WTC11 (cell line): ENCODE results near the gene GOLGB1. TPM values are rescaled to one million over a fixed set of nuclear protein-coding genes. Genes with fewer than 3 reads are reported as not detected.

Source experiments
- ATAC-seq: fragments of 200-7000 bp; cut with Tn5 transposase; 2 replicates; pipeline ENCODE4 v1.10.0; 2021; ENCODE audit warnings: mild to moderate bottlenecking, moderate library complexity
- CTCF ChIA-PET: fragments of 300-600 bp; sonication (Branson Sonifier 250); formaldehyde crosslinking; loops from one replicate; lab custom pipeline; 2021; ENCODE audit warnings: antibody characterized with exemption; lab: Charles Lee
- POLR2A ChIA-PET: fragments of 350-600 bp; sonication (Branson Sonifier 250); formaldehyde crosslinking; loops from one replicate; lab custom pipeline; 2021; ENCODE audit warnings: antibody characterized with exemption; lab: Charles Lee
- DNase-seq: peaks from one replicate; pipeline ENCODE4 v3.0.0; 2021; ENCODE audit warnings: low spot score
- H3K27ac Mint-ChIP-seq: 2 replicates; pipeline ENCODE4 v1.8.0; 2021; ENCODE audit warnings: mixed read lengths
- H3K27me3 Mint-ChIP-seq: 2 replicates; pipeline ENCODE4 v1.8.0; 2021; ENCODE audit warnings: low read depth, mild to moderate bottlenecking, moderate library complexity, mixed read lengths
- H3K36me3 Mint-ChIP-seq: 2 replicates; pipeline ENCODE4 v1.8.0; 2021; ENCODE audit warnings: mixed read lengths
- H3K4me1 Mint-ChIP-seq: 2 replicates; pipeline ENCODE4 v1.8.0; 2022; ENCODE audit warnings: mixed read lengths
- H3K4me3 Mint-ChIP-seq: 2 replicates; pipeline ENCODE4 v1.8.0; 2021; ENCODE audit warnings: mild to moderate bottlenecking, moderate library complexity, mixed read lengths
- H3K9me3 Mint-ChIP-seq: 2 replicates; pipeline ENCODE4 v1.8.0; 2021; ENCODE audit warnings: mixed read lengths
- AR ChIP-seq: fragments of 250-450 bp; sonication (Bioruptor Pico); IDR thresholded peaks from 2 replicates; pipeline ENCODE4 v1.9.0; 2021; ENCODE audit warnings: mild to moderate bottlenecking
- CDX4 ChIP-seq: fragments of 250-450 bp; sonication (Bioruptor Pico); IDR thresholded peaks from 2 replicates; pipeline ENCODE4 v1.9.0; 2021; ENCODE audit warnings: moderate library complexity, mild to moderate bottlenecking, inconsistent platforms, borderline replicate concordance
- CREM ChIP-seq: sonication (generic); formaldehyde crosslinking; IDR thresholded peaks from 2 replicates; pipeline ENCODE4 v1.8.1; 2022; ENCODE audit warnings: mild to moderate bottlenecking, missing genetic modification reagents, moderate library complexity
- EMX1 ChIP-seq: fragments of 250-450 bp; sonication (Bioruptor Pico); IDR thresholded peaks from 2 replicates; pipeline ENCODE4 v1.8.0; 2021; ENCODE audit warnings: mild to moderate bottlenecking
- MYBL2 ChIP-seq: sonication (generic); formaldehyde crosslinking; IDR thresholded peaks from 2 replicates; pipeline ENCODE4 v1.8.1; 2023; ENCODE audit warnings: mild to moderate bottlenecking, moderate library complexity, missing genetic modification reagents
- NR1H2 ChIP-seq: sonication (generic); formaldehyde crosslinking; IDR thresholded peaks from 2 replicates; pipeline ENCODE4 v1.9.0; 2021; ENCODE audit warnings: mild to moderate bottlenecking, moderate library complexity, missing genetic modification reagents
- RORB ChIP-seq: fragments of 250-450 bp; sonication (Bioruptor Pico); IDR thresholded peaks from 2 replicates; pipeline ENCODE4 v1.9.0; 2021; ENCODE audit warnings: mild to moderate bottlenecking
- SMAD3 ChIP-seq: sonication (generic); formaldehyde crosslinking; IDR thresholded peaks from 2 replicates; pipeline ENCODE4 v1.8.0; 2022; ENCODE audit warnings: missing genetic modification reagents, mild to moderate bottlenecking, borderline replicate concordance
- SP1 ChIP-seq: sonication (generic); formaldehyde crosslinking; conservative IDR thresholded peaks from 2 replicates; pipeline ENCODE4 v1.8.1; 2022; ENCODE audit warnings: missing genetic modification reagents
- TCF7 ChIP-seq: sonication (generic); formaldehyde crosslinking; IDR thresholded peaks from 2 replicates; pipeline ENCODE4 v1.8.0; 2022; ENCODE audit warnings: mild to moderate bottlenecking, low read depth, missing genetic modification reagents, moderate library complexity
- TEAD4 ChIP-seq: sonication (generic); formaldehyde crosslinking; IDR thresholded peaks from 2 replicates; pipeline ENCODE4 v1.8.0; 2022; ENCODE audit warnings: mild to moderate bottlenecking, missing genetic modification reagents
- ZNF121 ChIP-seq: sonication (generic); formaldehyde crosslinking; IDR thresholded peaks from 2 replicates; pipeline ENCODE4 v1.8.0; 2023; ENCODE audit warnings: missing genetic modification reagents
- ZNF263 ChIP-seq: sonication (generic); formaldehyde crosslinking; IDR thresholded peaks from 2 replicates; pipeline ENCODE4 v1.8.1; 2022; ENCODE audit warnings: low read depth, mild to moderate bottlenecking, moderate library complexity, missing genetic modification reagents
- ZNF317 ChIP-seq: sonication (generic); formaldehyde crosslinking; IDR thresholded peaks from 2 replicates; pipeline ENCODE4 v1.8.1; 2023; ENCODE audit warnings: low read depth, mild to moderate bottlenecking, moderate library complexity, missing genetic modification reagents, borderline replicate concordance
- ZNF396 ChIP-seq: fragments of 250-450 bp; sonication (Bioruptor Pico); IDR thresholded peaks from 2 replicates; pipeline ENCODE4 v1.8.0; 2021; ENCODE audit warnings: mild to moderate bottlenecking, moderate library complexity, borderline replicate concordance
- ZNF416 ChIP-seq: fragments of 250-450 bp; sonication (Bioruptor Pico); IDR thresholded peaks from 2 replicates; pipeline ENCODE4 v1.9.0; 2021; ENCODE audit warnings: mild to moderate bottlenecking, inconsistent platforms
- total RNA-seq: library from RNA; stranded (reverse); gene quantifications from 3 replicates; pipeline ENCODE4 v1.2.3, GENCODE V29; 2021
- TF ChIP-seq, protein P1 (sequence below): sonication (generic); formaldehyde crosslinking; IDR thresholded peaks from 2 replicates; pipeline ENCODE4 v1.8.0; 2022; ENCODE audit warnings: missing genetic modification reagents

Gene GOLGB1
- total RNA-seq, 1 experiment from 2014 or later = 33.8 TPM

GRCh38 chr3:121661376-121661775 is 88.2 kb downstream of the GOLGB1 start:
- H3K36me3 Mint-ChIP-seq = peaks cover 24% of the 10 kb centered on the region
- ATAC-seq (no peak), DNase-seq (no peak)
- TF ChIP-seq CDX4 (CRISPR knock-in tag) = no peak
- TF ChIP-seq NR1H2 = no peak
- no peak for TF ChIP-seq RORB (CRISPR knock-in tag)
- no peak for TF ChIP-seq EMX1
- no peak overlapping the region for H3K4me3 Mint-ChIP-seq
- H3K9me3 Mint-ChIP-seq = no peaks in the 10 kb centered on the region
- H3K27me3 Mint-ChIP-seq = no peaks in the 10 kb centered on the region
- peaks cover 21% of the 10 kb centered on the region for H3K4me1 Mint-ChIP-seq
- POLR2A ChIA-PET = interaction anchor here (0.6 kb wide), 1 partner anchor 115 kb away, joined by 7 read pairs; no protein-coding TSS in a partner anchor
- H3K27ac Mint-ChIP-seq = peak overlapping the region; percentile 76; the same call in 1 of the 2 replicates
- CTCF ChIA-PET = interaction anchor here (1.0 kb wide), 1 partner anchor 334 kb away, joined by 3 read pairs; no protein-coding TSS in a partner anchor

DNA sequence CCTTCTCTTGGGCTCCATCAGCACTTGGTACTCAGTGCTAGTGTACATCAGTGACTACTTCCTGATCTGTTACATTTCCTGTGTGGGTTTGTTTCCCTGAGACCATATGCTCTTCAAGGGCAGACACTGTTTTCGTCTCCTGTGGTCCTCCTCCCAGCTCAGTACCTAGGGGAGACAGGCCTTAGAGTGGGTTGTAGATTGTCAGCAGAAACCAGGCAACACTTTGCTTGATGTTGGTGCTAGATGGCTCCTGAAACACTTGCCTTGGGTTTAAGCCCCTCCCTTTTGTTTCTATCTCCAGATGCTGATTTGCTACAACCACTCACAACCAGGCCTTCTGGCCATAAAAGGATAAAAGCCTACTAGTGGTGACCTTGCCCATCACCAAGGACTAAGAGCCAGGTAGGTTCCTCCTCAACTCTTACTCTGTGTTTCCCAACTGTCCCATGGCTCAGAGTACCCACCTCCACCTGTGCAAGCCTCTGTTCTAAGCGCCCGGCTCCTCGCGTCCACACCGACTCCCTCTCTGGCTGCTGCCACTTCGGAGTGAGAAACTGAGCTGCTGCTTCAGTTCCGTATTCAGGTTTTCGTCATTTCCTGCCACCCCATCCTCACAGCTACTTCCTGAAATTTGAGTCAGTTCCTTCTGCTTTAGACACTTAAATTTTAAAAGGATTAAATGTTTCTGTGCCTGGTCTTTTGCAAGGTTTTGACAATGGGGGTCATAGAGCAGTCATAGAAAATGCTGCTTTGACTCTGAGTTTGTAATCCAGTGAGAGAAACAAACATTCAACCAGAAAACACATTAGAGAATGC is 89.0 kb downstream of the GOLGB1 start, which contains the start of gene HCLS1:
HCLS1 (minus strand) TSS at position 548 of the 816 bp plus-strand sequence. CDS start 2,556 bp downstream, outside the sequence.
- peak; percentile 72 for ATAC-seq

More for the DNA sequence above, 89.0 kb downstream of the GOLGB1 start, which contains the start of gene HCLS1:
- ChIA-PET CTCF (interaction anchor here (1.0 kb wide), 1 partner anchor 335 kb away, joined by 3 read pairs; no protein-coding TSS in a partner anchor), POLR2A (interaction anchor here (0.5 to 0.6 kb wide), 2 partner anchors 54 to 114 kb away, joined by 4 to 7 read pairs; no protein-coding TSS in a partner anchor)
- no peaks in the 10 kb centered on the region for H3K9me3 Mint-ChIP-seq
- no peak for DNase-seq
- peaks cover 21% of the 10 kb centered on the region for H3K4me1 Mint-ChIP-seq
- peak within 1 kb of the TSS; percentile 76 for H3K27ac Mint-ChIP-seq
- no peaks in the 10 kb centered on the region for H3K27me3 Mint-ChIP-seq
- no peak within 1 kb of the TSS for H3K4me3 Mint-ChIP-seq
- peaks cover 17% of the 10 kb centered on the region for H3K36me3 Mint-ChIP-seq
- TF ChIP-seq ZNF121 = no peak
- TF ChIP-seq TEAD4 (CRISPR knock-in tag) = no peak
- no peak for TF ChIP-seq ZNF263 (CRISPR knock-in tag)
- no peak for TF ChIP-seq ZNF317 (CRISPR knock-in tag)
- TF ChIP-seq SMAD3 = no peak
- TF ChIP-seq, protein P1, sequence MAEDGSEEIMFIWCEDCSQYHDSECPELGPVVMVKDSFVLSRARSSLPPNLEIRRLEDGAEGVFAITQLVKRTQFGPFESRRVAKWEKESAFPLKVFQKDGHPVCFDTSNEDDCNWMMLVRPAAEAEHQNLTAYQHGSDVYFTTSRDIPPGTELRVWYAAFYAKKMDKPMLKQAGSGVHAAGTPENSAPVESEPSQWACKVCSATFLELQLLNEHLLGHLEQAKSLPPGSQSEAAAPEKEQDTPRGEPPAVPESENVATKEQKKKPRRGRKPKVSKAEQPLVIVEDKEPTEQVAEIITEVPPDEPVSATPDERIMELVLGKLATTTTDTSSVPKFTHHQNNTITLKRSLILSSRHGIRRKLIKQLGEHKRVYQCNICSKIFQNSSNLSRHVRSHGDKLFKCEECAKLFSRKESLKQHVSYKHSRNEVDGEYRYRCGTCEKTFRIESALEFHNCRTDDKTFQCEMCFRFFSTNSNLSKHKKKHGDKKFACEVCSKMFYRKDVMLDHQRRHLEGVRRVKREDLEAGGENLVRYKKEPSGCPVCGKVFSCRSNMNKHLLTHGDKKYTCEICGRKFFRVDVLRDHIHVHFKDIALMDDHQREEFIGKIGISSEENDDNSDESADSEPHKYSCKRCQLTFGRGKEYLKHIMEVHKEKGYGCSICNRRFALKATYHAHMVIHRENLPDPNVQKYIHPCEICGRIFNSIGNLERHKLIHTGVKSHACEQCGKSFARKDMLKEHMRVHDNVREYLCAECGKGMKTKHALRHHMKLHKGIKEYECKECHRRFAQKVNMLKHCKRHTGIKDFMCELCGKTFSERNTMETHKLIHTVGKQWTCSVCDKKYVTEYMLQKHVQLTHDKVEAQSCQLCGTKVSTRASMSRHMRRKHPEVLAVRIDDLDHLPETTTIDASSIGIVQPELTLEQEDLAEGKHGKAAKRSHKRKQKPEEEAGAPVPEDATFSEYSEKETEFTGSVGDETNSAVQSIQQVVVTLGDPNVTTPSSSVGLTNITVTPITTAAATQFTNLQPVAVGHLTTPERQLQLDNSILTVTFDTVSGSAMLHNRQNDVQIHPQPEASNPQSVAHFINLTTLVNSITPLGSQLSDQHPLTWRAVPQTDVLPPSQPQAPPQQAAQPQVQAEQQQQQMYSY = no peak
- TF ChIP-seq TCF7 = no peak
- no peak for TF ChIP-seq ZNF396
- TF ChIP-seq CREM (CRISPR knock-in tag) = no peak
- TF ChIP-seq AR (CRISPR knock-in tag) = no peak
- no peak for TF ChIP-seq ZNF416 (CRISPR knock-in tag)
- no peak for TF ChIP-seq MYBL2 (CRISPR knock-in tag)
- no peak for TF ChIP-seq SP1 (CRISPR knock-in tag)
